WTC11 (cell line): ENCODE data around the gene PRRC2B. TPM values are rescaled to one million over a fixed set of nuclear protein-coding genes. Genes with fewer than 3 reads are reported as not detected.
A peak's percentile ranks its signal among the peaks of the same experiment; 100 is the strongest.

Experiments
- AFF4 ChIP-seq: sonication (generic); formaldehyde crosslinking; IDR thresholded peaks from 2 replicates; pipeline ENCODE4 v1.8.1; 2023; ENCODE audit warnings: mild to moderate bottlenecking, missing genetic modification reagents, borderline replicate concordance
- ETV6 ChIP-seq: sonication (generic); formaldehyde crosslinking; IDR thresholded peaks from 2 replicates; pipeline ENCODE4 v1.8.1; 2022; ENCODE audit warnings: mild to moderate bottlenecking, missing genetic modification reagents
- GABPB1 ChIP-seq: sonication (generic); formaldehyde crosslinking; IDR thresholded peaks from 2 replicates; pipeline ENCODE4 v1.8.1; 2023; ENCODE audit warnings: mild to moderate bottlenecking, missing genetic modification reagents
- KAT7 ChIP-seq: sonication (generic); formaldehyde crosslinking; IDR thresholded peaks from 2 replicates; pipeline ENCODE4 v1.8.1; 2023; ENCODE audit warnings: missing genetic modification reagents, mild to moderate bottlenecking, borderline replicate concordance
- ZNF263 ChIP-seq: sonication (generic); formaldehyde crosslinking; IDR thresholded peaks from 2 replicates; pipeline ENCODE4 v1.8.1; 2022; ENCODE audit warnings: low read depth, mild to moderate bottlenecking, moderate library complexity, missing genetic modification reagents
- ZNF532 ChIP-seq: fragments of 250-450 bp; sonication (Bioruptor Pico); IDR thresholded peaks from 2 replicates; pipeline ENCODE4 v1.9.0; 2021; ENCODE audit warnings: mild to moderate bottlenecking, borderline replicate concordance
- total RNA-seq: library from RNA; stranded (reverse); gene quantifications from 3 replicates; pipeline ENCODE4 v1.2.3, GENCODE V29; 2021
- TF ChIP-seq, protein P1 (sequence below): fragments of 250-450 bp; sonication (Bioruptor Pico); IDR thresholded peaks from 2 replicates; pipeline ENCODE4 v2.1.2; 2022; ENCODE audit warnings: mild to moderate bottlenecking, moderate library complexity
- TF ChIP-seq, protein P2 (sequence below): sonication (generic); formaldehyde crosslinking; IDR thresholded peaks from 2 replicates; pipeline ENCODE4 v1.8.0; 2023; ENCODE audit warnings: mild to moderate bottlenecking, missing genetic modification reagents
- TF ChIP-seq, protein P3 (sequence below): fragments of 250-450 bp; sonication (Bioruptor Pico); IDR thresholded peaks from 2 replicates; pipeline ENCODE4 v1.9.0; 2021; ENCODE audit warnings: moderate library complexity, mild to moderate bottlenecking, inconsistent platforms, borderline replicate concordance
- TF ChIP-seq, protein P4 (sequence below): sonication (generic); formaldehyde crosslinking; IDR thresholded peaks from 2 replicates; pipeline ENCODE4 v1.8.1; 2023; ENCODE audit warnings: mild to moderate bottlenecking, missing genetic modification reagents, moderate library complexity
- TF ChIP-seq, protein P5 (sequence below): sonication (generic); formaldehyde crosslinking; IDR thresholded peaks from 2 replicates; pipeline ENCODE4 v1.8.0; 2022; ENCODE audit warnings: mild to moderate bottlenecking, missing genetic modification reagents

PRRC2B gene
- total RNA-seq, 1 experiment from 2014 or later, result 272 TPM

GRCh38 chr9:131502781-131503625 is 109.1 kb downstream of the PRRC2B start, which contains the start of gene POMT1 (continued):
- TF ChIP-seq, protein P1, sequence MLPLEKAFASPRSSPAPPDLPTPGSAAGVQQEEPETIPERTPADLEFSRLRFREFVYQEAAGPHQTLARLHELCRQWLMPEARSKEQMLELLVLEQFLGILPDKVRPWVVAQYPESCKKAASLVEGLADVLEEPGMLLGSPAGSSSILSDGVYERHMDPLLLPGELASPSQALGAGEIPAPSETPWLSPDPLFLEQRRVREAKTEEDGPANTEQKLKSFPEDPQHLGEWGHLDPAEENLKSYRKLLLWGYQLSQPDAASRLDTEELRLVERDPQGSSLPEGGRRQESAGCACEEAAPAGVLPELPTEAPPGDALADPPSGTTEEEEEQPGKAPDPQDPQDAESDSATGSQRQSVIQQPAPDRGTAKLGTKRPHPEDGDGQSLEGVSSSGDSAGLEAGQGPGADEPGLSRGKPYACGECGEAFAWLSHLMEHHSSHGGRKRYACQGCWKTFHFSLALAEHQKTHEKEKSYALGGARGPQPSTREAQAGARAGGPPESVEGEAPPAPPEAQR (CRISPR knock-in tag), result no peak
- TF ChIP-seq, protein P2, sequence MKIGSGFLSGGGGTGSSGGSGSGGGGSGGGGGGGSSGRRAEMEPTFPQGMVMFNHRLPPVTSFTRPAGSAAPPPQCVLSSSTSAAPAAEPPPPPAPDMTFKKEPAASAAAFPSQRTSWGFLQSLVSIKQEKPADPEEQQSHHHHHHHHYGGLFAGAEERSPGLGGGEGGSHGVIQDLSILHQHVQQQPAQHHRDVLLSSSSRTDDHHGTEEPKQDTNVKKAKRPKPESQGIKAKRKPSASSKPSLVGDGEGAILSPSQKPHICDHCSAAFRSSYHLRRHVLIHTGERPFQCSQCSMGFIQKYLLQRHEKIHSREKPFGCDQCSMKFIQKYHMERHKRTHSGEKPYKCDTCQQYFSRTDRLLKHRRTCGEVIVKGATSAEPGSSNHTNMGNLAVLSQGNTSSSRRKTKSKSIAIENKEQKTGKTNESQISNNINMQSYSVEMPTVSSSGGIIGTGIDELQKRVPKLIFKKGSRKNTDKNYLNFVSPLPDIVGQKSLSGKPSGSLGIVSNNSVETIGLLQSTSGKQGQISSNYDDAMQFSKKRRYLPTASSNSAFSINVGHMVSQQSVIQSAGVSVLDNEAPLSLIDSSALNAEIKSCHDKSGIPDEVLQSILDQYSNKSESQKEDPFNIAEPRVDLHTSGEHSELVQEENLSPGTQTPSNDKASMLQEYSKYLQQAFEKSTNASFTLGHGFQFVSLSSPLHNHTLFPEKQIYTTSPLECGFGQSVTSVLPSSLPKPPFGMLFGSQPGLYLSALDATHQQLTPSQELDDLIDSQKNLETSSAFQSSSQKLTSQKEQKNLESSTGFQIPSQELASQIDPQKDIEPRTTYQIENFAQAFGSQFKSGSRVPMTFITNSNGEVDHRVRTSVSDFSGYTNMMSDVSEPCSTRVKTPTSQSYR (CRISPR knock-in tag), result peak; percentile 78
- TF ChIP-seq ZNF263 (CRISPR knock-in tag) (peak; percentile 47; the same call in 1 of the 2 replicates), GABPB1 (CRISPR knock-in tag) (0 out of 2 replicates have a peak, but pooled peaks have one; percentile 21), AFF4 (no peak), ETV6 (peak; percentile 71; the same call in 1 of the 2 replicates), ZNF532 (CRISPR knock-in tag) (no peak), KAT7 (CRISPR knock-in tag) (no peak)
- TF ChIP-seq, protein P3, sequence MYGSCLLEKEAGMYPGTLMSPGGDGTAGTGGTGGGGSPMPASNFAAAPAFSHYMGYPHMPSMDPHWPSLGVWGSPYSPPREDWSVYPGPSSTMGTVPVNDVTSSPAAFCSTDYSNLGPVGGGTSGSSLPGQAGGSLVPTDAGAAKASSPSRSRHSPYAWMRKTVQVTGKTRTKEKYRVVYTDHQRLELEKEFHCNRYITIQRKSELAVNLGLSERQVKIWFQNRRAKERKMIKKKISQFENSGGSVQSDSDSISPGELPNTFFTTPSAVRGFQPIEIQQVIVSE (CRISPR knock-in tag), result no peak
- TF ChIP-seq, protein P4, sequence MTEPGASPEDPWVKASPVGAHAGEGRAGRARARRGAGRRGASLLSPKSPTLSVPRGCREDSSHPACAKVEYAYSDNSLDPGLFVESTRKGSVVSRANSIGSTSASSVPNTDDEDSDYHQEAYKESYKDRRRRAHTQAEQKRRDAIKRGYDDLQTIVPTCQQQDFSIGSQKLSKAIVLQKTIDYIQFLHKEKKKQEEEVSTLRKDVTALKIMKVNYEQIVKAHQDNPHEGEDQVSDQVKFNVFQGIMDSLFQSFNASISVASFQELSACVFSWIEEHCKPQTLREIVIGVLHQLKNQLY (CRISPR knock-in tag), result peak; percentile 81; the same call in 1 of the 2 replicates
- TF ChIP-seq, protein P5, sequence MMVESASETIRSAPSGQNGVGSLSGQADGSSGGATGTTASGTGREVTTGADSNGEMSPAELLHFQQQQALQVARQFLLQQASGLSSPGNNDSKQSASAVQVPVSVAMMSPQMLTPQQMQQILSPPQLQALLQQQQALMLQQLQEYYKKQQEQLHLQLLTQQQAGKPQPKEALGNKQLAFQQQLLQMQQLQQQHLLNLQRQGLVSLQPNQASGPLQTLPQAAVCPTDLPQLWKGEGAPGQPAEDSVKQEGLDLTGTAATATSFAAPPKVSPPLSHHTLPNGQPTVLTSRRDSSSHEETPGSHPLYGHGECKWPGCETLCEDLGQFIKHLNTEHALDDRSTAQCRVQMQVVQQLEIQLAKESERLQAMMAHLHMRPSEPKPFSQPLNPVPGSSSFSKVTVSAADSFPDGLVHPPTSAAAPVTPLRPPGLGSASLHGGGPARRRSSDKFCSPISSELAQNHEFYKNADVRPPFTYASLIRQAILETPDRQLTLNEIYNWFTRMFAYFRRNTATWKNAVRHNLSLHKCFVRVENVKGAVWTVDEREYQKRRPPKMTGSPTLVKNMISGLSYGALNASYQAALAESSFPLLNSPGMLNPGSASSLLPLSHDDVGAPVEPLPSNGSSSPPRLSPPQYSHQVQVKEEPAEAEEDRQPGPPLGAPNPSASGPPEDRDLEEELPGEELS, result peak; percentile 92
